IPS-NIHi7 (cell line): ENCODE data around the gene NID2.

Experiments
- DNase-seq: peaks from one replicate; pipeline ENCODE4 v3.0.0; 2012; ENCODE audit warnings: mixed read lengths; ENCODE audit errors: extremely low spot score

The NID2 gene

GRCh38 chr14:52052288-52052943 lies 16.4 kb downstream of the NID2 start:
- DNase-seq, result no peak

- no peak for DNase-seq
Observed at GRCh38 chr14:52051871-52052270, 17.0 kb downstream of the NID2 start.

GRCh38 chr14:52051251-52051650 lies 17.6 kb downstream of the NID2 start:
- DNase-seq, result no peak

- no peak for DNase-seq
Observed at GRCh38 chr14:52049721-52050588, 18.9 kb downstream of the NID2 start.

GRCh38 chr14:52049271-52049670 lies 19.6 kb downstream of the NID2 start:
- DNase-seq, result no peak

GRCh38 chr14:52048641-52049204 lies 20.1 kb downstream of the NID2 start:
- no peak for DNase-seq

- no peak for DNase-seq
Observed at GRCh38 chr14:52048116-52048515, 20.7 kb downstream of the NID2 start.

GRCh38 chr14:52046376-52046917 lies 22.4 kb downstream of the NID2 start:
- DNase-seq, result no peak

- DNase-seq, result no peak
Observed at GRCh38 chr14:52044791-52045522, 23.9 kb downstream of the NID2 start.

GRCh38 chr14:52043690-52044089 lies 25.2 kb downstream of the NID2 start:
- DNase-seq, result peak; percentile 86

GRCh38 chr14:52042371-52043289 lies 26.2 kb downstream of the NID2 start:
- no peak for DNase-seq

GRCh38 chr14:52040598-52040997 lies 28.3 kb downstream of the NID2 start:
- no peak for DNase-seq

- DNase-seq, result no peak
Observed at GRCh38 chr14:52039124-52039815, 29.6 kb downstream of the NID2 start.

GRCh38 chr14:52033101-52033642 lies 35.7 kb downstream of the NID2 start:
- no peak for DNase-seq

- no peak for DNase-seq
Observed at GRCh38 chr14:52032204-52032801, 36.6 kb downstream of the NID2 start.

- DNase-seq, result no peak
Observed at GRCh38 chr14:52031781-52032180, 37.1 kb downstream of the NID2 start.

- DNase-seq, result no peak
Observed at GRCh38 chr14:52029881-52030280, 39.0 kb downstream of the NID2 start.

GRCh38 chr14:52026901-52027300 lies 42.0 kb downstream of the NID2 start:
- DNase-seq, result no peak

GRCh38 chr14:52026017-52026660 lies 42.7 kb downstream of the NID2 start:
- DNase-seq, result no peak
